ENCODE measurements around the gene RGS4.

Gene RGS4

DNA sequence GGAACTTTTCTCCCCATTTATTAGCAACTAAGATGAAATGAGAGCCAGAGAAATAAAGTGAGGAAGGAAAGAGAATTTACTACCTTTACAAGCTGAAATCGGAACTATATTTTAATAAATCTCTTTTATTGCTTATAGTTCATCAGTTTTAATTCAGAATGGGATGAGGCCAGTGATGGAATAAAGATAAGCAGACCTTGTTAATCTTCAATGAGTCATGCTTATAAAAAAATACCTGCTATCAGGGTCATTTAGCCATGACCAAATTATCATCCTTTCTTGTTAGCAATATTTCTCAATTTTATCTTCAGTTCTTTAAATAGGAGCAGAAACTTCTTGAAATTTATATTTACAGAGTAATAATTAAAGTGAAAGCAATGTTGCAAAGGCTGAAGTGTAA, 26.1 kb downstream of the RGS4 start:
- no peak for DNase-seq (ENCODE audit: low read depth in 2 of 3, low spot score in 1 of 3)

DNA sequence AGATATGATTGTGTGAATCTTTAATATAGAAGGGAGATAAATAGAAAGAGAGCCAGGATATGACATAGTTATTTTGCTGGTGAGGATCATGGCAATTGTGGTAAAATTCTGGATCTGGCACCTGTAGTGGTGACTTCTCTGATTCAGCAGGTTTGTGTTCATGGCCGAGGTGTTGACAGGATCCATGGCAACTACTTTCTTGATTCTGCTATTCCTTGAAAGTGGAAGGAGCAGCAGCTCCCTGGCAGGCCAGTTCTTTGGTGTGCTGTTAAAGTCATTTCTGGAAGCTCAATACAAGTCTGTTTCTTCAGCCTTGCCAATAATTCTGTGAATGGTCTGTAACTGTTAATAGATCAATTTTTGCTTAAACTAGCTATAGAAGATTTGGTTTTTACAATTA, 33.4 kb downstream of the RGS4 start:
- DNase-seq (ENCODE audit: low read depth in 2 of 3, low spot score in 1 of 3): no peak

DNA sequence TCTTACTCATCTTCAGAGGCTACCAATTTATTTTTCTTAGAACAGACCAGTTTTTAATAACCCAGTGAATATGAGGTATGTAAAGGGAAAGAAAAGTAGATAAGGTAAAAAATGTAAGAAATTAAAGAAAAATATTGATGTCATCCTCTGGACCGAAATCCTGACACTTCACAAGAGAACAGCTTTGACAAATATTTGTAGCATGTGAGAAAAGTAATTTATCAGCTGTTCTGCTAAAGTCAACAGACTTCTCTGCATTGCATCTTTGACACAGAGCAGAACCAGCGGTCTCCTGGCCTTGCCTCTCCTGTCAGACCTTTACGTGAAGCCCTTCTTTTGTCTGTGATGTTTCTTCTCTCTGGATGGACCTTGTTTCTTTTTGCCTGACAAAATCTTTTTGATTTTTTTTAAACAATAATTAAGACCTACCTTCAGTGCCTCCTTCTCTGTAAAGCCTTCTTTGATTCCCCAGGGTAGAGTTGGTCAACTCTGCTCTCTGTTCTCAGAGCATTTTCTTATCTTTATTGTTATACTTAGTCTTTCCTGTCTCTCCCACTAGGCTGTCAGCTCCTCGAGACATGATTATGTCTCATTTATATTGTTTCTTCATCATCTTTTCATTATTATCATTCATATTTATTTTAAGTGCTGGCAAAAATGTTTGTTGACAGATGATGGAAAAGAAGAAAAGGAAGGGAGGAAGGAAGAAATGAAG, 35.4 kb downstream of the RGS4 start:
- DNase-seq (ENCODE audit: low read depth in 2 of 3, low spot score in 1 of 3): no peak

DNA sequence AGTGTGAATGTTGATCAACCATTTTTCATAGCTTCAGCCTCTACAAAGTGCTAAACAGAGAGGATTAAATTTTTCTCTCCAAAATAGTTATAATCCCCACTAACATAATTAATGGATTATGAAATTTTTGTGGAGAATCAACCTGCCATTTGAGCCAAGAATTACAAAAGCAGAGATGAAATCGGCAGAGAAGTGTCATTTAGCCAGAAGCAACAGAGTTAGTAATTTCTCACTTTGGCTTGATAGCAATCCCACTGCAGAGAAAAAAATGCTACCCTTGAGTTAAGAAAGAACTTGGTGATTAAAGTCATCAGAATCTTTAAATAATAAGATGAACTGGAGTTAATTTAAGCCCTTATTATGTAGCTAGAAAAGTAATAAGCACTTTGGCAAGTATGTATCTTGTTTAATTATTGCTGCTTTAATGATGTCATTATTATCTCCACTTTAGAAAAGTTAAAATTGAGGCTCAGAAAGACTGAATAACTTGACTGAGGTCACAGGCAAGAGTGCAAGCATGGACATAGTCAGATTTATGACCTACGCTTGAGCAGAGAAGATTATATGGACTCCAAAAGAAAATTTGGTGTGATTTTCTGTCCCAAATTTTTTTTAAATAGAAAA, 37.3 kb downstream of the RGS4 start:
- no peak for DNase-seq (ENCODE audit: low read depth in 2 of 3, low spot score in 1 of 3)

DNA sequence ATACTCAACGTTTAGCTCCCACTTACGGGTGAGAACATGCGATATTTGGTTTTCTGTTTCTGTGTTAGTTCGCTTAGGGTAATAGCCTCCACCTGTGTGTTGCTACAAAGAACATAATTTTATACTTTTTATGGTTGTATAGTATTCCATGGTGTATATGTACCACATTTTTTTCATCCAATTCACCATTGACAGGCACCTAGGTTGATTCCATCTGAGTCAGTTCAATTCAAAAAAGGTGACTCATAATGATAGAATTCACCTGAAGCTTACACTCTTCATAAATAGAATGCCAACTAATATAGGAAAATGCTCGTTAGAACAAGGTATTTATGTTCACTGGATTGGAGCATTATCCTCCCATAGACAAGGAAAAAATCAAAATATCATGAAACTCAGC, 38.5 kb downstream of the RGS4 start:
- no peak for DNase-seq (ENCODE audit: low read depth in 2 of 3, low spot score in 1 of 3)

DNA sequence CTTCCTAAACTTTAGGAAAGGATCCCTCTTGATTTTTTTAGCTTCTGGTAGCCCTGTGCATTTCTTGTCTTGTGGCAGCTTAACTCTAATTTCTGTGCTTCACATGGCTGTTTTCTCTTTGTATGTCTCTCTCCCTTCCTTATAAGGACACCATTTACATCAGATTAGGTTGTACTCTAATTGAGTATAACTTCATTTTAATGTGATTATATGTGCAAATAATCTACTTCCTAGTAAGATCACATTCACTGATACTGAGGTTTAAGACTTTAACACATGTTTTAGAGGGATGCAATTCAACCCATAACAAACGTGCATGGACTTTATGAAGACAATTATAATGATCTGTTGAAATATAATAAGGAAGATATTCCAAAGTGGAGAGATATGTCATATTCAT, 46.7 kb downstream of the RGS4 start:
- no peak for DNase-seq (ENCODE audit: low read depth in 2 of 3, low spot score in 1 of 3)

DNA sequence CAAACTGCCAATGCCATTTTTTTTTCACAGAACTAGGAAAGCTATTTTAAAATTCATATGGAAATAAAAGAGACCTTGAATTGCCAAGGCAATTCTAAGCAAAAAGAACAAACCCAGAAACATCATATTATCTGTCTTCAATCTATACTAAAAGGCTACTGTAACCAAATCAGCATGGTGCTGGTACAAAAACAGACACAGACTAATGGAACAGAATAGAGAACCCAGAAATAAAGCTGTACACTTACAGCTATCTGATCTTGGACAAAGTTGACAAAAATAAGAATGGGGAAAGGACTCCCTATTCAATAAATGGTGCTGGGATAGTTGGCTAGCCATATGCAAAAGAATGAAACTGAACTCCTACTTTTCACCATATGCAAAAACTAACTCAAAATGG, 50.5 kb downstream of the RGS4 start:
- DNase-seq (ENCODE audit: low read depth in 2 of 3, low spot score in 1 of 3): no peak

DNA sequence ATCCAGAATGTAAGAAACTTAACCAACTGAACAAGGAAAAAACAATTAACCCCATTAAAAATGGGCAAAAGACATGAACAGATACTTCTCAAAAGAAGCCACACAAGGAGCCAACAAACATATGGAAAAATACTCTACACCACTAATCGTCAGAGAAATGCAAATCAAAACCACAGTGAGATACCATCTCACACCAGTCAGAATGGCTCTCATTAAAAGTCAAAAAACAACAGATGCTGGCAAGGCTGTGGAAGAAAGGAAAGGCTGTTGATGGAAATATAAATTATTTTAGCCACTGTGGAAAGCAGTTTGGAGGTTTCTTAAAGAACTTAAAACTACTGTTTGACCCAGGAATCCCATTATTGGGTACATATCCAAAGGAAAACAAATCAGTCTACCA, 51.2 kb downstream of the RGS4 start:
- DNase-seq (ENCODE audit: low read depth in 2 of 3, low spot score in 1 of 3): no peak

DNA sequence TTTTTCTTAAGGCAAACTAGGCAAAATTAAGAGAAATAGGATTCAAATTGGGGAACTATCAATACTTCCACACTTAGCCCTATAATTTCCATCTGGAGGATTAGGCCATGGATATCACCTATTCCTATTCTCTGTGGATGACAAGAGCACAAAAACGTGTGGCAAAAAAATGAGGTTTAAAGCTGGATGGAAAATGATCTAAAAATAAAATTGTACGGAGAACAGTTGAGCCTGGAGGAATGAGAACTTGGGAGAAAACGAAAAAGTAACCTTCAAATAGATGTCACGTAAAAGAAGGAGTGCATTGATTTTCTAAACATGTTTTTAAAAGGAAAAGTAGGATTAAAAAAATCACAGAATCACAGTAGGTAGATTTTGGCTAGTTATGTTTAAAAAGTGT, 55.7 kb downstream of the RGS4 start:
- no peak for DNase-seq (ENCODE audit: low read depth in 2 of 3, low spot score in 1 of 3)
